Epithelial cell of proximal tubule (primary cell): ENCODE measurements around the gene CCDC85C. TPM values are rescaled to one million over a fixed set of nuclear protein-coding genes. Genes with fewer than 3 reads are reported as not detected.

ENCODE experiments used
- DNase-seq: peaks from one replicate; pipeline ENCODE4 v3.0.0-alpha.2; 2011; ENCODE audit warnings: low read depth
- H3K4me3 ChIP-seq: 2 replicates; pipeline ENCODE4 v1.5.1; 2011; ENCODE audit warnings: low read depth, mild to moderate bottlenecking, low read length
- total RNA-seq: library from RNA; depleted of rRNA; stranded (reverse); fragments of >200 nt; gene quantifications from 2 replicates; pipeline ENCODE4 v1.2.3, GENCODE V29; 2015
- TF ChIP-seq, protein P1 (sequence below): conservative IDR thresholded peaks from 2 replicates; pipeline ENCODE4 v1.5.1; 2012; ENCODE audit warnings: low read depth, mild to moderate bottlenecking, low read length

CCDC85C gene
- total RNA-seq, 1 donor from 2014 or later: 29.6 TPM

DNA sequence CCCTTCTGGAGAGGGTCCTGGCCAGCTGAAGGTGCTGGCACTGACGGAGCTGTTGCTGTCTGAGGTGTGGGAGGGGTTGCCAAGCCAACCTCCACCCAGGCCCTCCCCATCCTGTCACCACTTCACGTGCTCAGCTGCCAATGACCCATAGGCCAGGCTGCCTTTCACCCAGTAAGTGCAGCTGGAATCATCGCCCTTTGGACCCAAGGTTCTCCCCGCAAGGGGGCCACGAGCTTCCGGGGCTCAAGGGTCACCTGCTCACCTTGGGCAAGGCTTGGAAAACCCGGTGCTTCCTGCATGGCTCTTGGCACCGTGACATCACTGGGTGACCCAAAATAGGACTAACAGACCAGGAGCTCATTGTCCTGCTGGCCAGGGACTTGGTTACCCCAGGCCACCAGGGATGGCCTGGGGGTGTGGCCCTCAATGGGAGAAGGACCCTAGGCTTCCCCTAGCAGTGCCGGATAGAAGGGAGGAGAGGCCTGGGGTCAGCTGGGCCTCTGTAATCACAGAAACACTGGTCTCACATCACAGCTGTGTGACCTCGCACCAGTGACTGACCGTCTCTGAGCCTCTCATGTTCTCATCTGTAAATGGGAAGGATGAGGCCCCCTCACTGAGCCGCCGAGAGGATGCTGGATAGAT lies 51.3 kb downstream of the CCDC85C start:
- TF ChIP-seq, protein P1, sequence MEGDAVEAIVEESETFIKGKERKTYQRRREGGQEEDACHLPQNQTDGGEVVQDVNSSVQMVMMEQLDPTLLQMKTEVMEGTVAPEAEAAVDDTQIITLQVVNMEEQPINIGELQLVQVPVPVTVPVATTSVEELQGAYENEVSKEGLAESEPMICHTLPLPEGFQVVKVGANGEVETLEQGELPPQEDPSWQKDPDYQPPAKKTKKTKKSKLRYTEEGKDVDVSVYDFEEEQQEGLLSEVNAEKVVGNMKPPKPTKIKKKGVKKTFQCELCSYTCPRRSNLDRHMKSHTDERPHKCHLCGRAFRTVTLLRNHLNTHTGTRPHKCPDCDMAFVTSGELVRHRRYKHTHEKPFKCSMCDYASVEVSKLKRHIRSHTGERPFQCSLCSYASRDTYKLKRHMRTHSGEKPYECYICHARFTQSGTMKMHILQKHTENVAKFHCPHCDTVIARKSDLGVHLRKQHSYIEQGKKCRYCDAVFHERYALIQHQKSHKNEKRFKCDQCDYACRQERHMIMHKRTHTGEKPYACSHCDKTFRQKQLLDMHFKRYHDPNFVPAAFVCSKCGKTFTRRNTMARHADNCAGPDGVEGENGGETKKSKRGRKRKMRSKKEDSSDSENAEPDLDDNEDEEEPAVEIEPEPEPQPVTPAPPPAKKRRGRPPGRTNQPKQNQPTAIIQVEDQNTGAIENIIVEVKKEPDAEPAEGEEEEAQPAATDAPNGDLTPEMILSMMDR: no peak
- DNase-seq: no peak
- H3K4me3 ChIP-seq: no peak overlapping the region

DNA sequence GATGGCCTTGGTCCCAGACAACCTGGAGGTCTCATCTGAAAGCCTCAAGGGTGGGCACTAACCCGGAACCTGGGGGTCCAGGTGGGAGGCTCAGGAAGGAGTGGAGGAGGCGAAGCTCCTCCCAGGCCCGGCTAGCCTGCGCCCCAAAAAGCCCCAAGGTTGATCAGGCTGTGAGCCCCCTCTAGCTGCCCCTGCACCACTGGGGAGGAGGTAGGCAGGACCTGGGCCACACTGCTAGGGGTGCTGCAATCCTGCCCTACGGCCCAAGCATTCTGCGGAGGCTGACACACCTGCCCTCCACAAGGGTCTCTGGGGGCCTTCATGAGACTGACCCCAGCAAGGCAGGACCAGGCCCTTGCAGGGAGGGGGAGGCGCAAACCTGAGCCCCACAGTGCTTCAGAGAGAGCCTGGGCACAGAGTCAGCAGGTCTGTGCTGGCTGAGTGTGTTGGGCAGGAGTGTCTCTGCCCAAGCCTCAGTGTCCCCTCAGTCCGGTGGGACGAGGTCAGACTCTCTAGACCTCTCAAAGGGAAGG lies 51.9 kb downstream of the CCDC85C start:
- no peak overlapping the region for H3K4me3 ChIP-seq
- DNase-seq: no peak
- TF ChIP-seq, protein P1: no peak

DNA sequence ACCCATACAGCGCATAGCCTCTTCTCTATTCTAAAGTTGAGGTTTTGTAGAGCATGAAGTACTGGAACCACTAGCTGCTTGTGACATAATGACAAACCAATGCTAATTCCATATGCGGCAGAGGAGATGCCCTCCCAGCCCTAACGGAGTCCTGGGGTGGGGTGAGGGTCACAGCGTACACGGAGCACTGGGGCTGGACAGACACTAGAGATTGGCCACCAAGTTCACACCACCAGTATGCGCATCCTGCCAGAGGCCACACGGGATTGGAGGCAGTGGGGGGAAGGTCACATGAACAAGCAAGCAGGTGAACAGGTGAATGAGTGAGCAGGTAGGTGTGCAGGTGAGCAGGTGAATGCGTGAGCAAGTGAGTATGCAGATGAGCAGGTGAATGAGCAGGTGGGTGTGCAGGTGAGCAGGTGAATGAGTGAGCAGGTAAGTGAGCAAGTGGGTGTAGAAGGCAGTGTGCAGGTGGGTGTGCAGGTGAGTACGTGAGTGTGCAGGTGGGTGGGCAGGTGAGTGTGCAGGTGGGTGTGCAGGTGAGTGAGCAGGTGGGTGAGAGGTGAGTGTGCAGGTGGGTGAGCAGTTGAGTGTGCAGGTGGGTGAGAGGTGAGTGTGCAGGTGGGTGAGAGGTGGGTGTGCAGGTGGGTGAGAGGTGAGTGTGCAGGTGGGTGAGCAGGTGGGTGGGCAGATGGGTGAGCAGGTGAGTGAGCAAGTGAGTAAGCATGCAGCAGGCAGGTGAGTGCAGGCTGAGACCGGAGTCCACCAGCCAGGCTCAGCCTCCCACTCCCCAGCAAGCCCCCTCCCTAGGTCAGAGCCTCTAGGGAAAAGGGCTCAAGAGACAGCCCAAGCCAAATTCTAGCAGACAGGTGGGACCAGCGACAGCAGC lies 52.7 kb downstream of the CCDC85C start:
- DNase-seq: no peak
- TF ChIP-seq, protein P1: no peak
- H3K4me3 ChIP-seq: no peak overlapping the region

DNA sequence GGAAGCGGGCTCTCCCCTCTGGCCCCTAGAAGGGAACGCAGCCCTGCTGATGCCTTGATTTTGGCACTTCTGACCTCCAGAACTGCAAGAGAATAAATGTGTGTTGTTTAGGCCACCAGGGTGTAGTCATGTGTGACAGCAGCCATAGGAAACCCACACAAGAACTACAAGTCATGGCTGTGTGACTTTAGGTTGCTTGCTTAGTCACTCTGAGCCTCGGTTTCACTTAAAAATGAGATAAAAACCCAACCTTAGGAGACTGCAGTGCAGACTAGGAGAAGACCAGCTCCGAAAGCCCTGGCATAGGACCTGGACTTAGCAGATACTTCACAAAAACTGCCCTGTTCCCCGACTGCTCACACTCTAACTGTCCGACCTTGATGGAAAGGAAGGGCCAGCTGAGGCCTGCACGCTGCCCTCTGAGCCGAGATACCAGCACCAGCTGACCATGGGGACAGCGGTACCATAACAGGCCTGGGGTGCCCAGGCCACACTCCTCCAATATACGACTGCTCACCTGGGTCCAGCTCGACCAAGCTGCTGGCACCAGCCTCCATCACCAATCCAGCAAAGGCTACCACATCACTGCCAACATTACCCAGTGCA lies 53.5 kb downstream of the CCDC85C start:
- no peak for DNase-seq

DNA sequence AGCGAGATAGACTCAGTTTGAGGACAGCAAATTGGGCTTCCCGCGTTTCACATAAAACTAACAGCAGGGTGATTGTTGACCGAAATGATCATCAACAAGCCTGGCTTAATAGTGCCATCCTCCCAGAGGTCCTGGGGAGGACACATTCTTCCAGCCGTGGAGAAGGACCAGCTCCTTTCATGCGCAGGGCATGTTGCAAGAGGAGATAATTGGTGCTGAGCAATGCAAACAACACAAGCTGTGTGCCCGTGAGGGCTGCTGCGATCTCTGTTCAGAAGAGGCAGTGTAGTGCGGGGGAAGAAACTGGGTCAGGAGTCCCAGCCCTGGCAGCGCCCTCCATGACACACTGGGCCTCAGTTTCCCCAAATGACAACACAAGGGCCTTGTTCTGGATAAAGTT lies 54.3 kb downstream of the CCDC85C start:
- DNase-seq: no peak
- H3K4me3 ChIP-seq: no peak overlapping the region
- TF ChIP-seq, protein P1: no peak

More for the DNA sequence above, 53.5 kb downstream of the CCDC85C start:
- no peak overlapping the region for H3K4me3 ChIP-seq
- TF ChIP-seq, protein P1: no peak

DNA sequence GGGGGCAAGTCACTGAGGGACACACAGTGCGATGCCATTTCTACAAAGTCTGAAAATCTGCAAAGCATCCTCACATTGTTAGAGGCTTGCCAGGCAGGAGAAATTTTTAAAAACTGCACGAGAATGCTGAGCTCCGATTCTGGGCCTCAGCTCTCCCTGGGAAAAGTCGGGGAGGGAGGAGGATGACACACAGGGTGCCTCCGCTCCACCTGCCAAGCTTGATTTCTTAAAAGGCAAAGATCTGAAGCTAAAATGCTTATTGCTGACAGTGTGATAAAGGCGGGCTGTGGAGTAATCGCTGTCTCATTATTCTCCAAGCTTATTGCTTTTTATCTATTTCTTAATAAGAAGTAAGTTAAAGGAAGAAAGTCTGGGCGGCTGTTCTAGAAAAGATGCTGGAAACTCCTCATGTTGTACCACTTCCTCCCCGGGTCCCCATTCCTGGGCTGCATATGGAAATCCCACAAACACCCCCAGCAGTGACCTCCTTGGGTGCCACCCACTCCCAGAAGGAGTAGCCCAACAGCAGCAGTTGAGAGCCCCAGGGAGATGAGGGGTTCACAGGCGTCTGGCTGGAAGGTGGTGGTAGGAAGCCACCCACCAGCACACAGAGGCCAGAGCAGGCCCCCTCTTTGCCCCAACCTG lies 55.0 kb downstream of the CCDC85C start:
- DNase-seq: no peak
- TF ChIP-seq, protein P1: no peak

More for the DNA sequence above, 55.0 kb downstream of the CCDC85C start:
- H3K4me3 ChIP-seq: no peak overlapping the region
